ENCODE data around the gene ITGA3.

GRCh38 chr17:50034498-50035364 is 21.2 kb upstream of the ITGA3 start:
- no peak for TF ChIP-seq CTCF (IDR thresholded peaks at IDR 0.05 in 2 of 3, conservative IDR thresholded peaks at IDR 0.05 in 1 of 3; ENCODE audit: borderline replicate concordance in 1 of 3, insufficient read depth in 1 of 3, low read depth in 2 of 3, low read length in 2 of 3)
- no peak for TF ChIP-seq JUND (IDR thresholded peaks at IDR 0.05)
- TF ChIP-seq POLR2A (IDR thresholded peaks at IDR 0.05; ENCODE audit: borderline replicate concordance, extremely low read depth, insufficient read depth, insufficient read length) = no peak
- TF ChIP-seq EZH2phosphoT487 (IDR thresholded peaks at IDR 0.05; ENCODE audit: borderline replicate concordance) = no peak
- no peak for TF ChIP-seq SRF (IDR thresholded peaks at IDR 0.05; ENCODE audit: low read depth)
- no peak for TF ChIP-seq EZH2 (IDR thresholded peaks at IDR 0.05)
